HPDE6-E6E7 (cell line): ENCODE data around the gene DPYSL5.

Experiments
- DNase-seq: peaks from one replicate; pipeline ENCODE4 v3.0.0; 2011; ENCODE audit warnings: missing footprints; ENCODE audit errors: extremely low spot score

The DPYSL5 gene

DNA sequence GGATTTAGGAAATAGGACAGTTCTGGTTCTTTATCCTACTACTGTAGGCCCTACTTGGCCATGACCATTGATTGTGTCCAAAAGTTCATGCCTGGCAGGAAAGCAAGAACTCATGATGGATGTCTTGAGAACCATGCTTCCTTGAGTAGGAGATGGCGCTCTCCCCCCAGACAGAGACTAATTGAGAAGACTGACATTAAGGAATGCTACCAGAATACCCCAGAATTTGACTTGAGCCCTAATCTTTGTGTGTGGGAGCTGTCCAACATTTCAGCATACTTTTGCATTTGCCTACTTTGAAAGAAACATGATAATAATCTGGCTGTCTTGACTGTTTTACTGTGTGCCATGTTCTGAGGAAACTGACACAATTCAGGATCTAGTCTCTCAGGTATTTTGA, 145.8 kb downstream of the DPYSL5 start:
- no peak for DNase-seq

DNA sequence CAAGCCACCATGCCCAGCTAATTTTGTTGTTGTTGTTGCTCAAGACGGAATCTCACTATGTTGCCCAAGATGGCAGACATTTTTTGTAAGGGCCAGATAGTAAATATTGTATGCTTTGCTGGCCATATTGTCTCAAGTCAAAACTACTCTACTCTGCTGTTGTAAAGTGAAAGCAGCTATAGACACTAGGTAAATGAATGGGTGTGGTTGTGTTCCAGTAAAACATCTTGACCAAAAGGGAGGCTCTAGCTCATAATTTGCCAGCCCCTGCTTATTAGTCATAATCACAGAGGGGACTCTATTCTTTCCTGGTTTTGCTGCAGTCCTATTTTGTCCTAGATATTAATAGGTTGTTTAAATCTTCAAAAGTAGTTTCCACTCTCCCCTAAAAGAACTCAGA, 147.1 kb downstream of the DPYSL5 start:
- DNase-seq = no peak

DNA sequence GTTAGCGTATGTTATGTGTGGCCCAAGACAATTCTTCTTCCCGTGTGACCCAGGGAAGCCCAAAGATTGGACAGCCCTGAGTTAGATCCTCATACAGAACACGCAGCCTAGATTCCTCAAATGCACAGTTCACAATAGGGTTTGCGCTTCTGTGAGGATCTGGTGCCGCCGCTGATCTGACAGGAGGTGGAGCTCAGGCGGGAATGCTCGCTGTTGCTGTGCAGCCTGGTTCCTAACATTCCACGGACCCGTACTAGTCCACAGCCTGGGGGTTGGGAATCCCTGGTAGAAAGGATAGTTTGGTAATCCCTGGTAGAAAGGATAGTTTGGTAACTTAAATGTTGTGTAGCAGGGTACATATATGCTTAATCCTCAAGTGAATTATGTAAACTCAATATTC, 149.5 kb downstream of the DPYSL5 start:
- DNase-seq = no peak

DNA sequence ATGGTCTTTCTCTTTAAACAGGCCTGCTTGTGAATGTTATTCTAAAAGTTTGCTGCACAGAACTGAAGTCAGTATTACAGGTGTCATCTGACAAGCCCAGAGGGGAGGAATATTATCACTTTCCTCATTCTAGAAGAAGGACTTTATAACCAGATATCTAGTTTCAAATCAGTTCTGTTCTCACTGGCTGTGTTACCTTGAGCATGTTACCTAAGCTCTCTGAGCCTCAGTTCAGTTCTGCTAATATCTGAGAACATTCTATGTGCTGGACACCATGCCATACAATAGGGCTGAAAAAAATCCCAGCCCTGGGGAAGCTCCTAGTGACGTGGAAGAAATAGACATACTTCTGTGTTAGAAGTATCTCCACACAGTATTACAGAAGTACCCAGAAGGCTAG, 150.4 kb downstream of the DPYSL5 start:
- no peak for DNase-seq
